Measurements from ENCODE around the gene AP1S1.
"Not testable (repeated sequence)": the region's sequence is repeated elsewhere in the genome, so short reads cannot be mapped to it uniquely, and the experiment has no call there.

Gene AP1S1

GRCh38 chr7:101202603-101202918 is 48.3 kb downstream of the AP1S1 start:
- DNase-seq = no peak

- not testable (repeated sequence) for DNase-seq
Measured at GRCh38 chr7:101203740-101204738, 49.8 kb downstream of the AP1S1 start.

- DNase-seq = no peak
Measured at GRCh38 chr7:101205901-101206664, 51.8 kb downstream of the AP1S1 start.

- no peak for DNase-seq
Measured at GRCh38 chr7:101206665-101207042, 52.4 kb downstream of the AP1S1 start.

- no peak for DNase-seq
Measured at GRCh38 chr7:101207459-101207858, 53.2 kb downstream of the AP1S1 start.

GRCh38 chr7:101208794-101209193 is 54.5 kb downstream of the AP1S1 start:
- no peak for DNase-seq

GRCh38 chr7:101210143-101210542 is 55.9 kb downstream of the AP1S1 start:
- no peak for DNase-seq
